K562 (cell line): ENCODE data around the gene TARS2. TPM values are rescaled to one million over a fixed set of nuclear protein-coding genes. Genes with fewer than 3 reads are reported as not detected.

ENCODE experiments used
- ATAC-seq: fragments of 200-7000 bp; cut with Tn5 transposase; 3 replicates; pipeline ENCODE4 v1.9.1; 2020; ENCODE audit warnings: moderate library complexity
- BruUV-seq: library from RNA; stranded (reverse); fragments of 400-500 nt; replicated peaks from 2 replicates; lab custom pipeline; 2021; lab: Mats Ljungman, UMichigan
- CTCF ChIA-PET: fragments of 300-600 bp; formaldehyde crosslinking; extraction: SDS; loops from one replicate; lab custom pipeline; 2021; ENCODE audit warnings: low intra/inter-chr PET ratio; lab: Yijun Ruan, JAX
- POLR2A ChIA-PET: fragments of 300-600, 350-650 bp; sonication (Branson Sonifier 250); formaldehyde crosslinking; extraction: SDS; loops from one replicate; lab custom pipeline; 2021; ENCODE audit warnings: antibody characterized with exemption, inconsistent platforms; lab: Yijun Ruan, JAX
- DNase-seq, 4 experiments: peaks; one replicate each; pipeline versions ENCODE4 v3.0.0 to v3.0.0-alpha.2; 2011 to 2018; ENCODE audit warnings: low spot score in 3 of 4, mixed read lengths in 3 of 4; ENCODE audit errors: extremely low read depth in 1 of 4
- FAIRE-seq: peaks from 2 replicates; lab custom pipeline; 2011; peaks lifted over from hg19 to GRCh38; lab: Jason Lieb, UNC
- H2AFZ ChIP-seq: 2 replicates; pipeline ENCODE4 v1.6.0; 2011; ENCODE audit warnings: low read depth, low read length, control low read depth, inconsistent platforms
- H3K27ac ChIP-seq: fragments of 200-600 bp; 3 replicates; pipeline ENCODE4 v1.8.0; 2011; ENCODE audit warnings: low read depth, mild to moderate bottlenecking, control low read depth, inconsistent platforms, low read length, moderate library complexity, mixed read lengths; ENCODE audit errors: extremely low read depth
- H3K27me3 ChIP-seq, 2 experiments: fragments of 300-600 bp in 1 of 2; 2 replicates in 1 of 2; 3 replicates in 1 of 2; pipeline versions ENCODE4 v1.6.0 to v1.8.0; 2011; ENCODE audit warnings: inconsistent platforms in 2 of 2, low read length in 2 of 2, mild to moderate bottlenecking in 1 of 2, mixed read lengths in 1 of 2, moderate library complexity in 1 of 2; ENCODE audit not compliant: control insufficient read depth in 2 of 2, insufficient read depth in 2 of 2
- H3K36me3 ChIP-seq: fragments of 300-600 bp; 3 replicates; pipeline ENCODE4 v1.8.0; 2011; ENCODE audit warnings: mild to moderate bottlenecking, low read length, inconsistent platforms; ENCODE audit not compliant: control insufficient read depth, insufficient read depth
- H3K4me1 ChIP-seq, 2 experiments: fragments of 200-600 bp in 1 of 2; replicated peaks in 1 of 2; 2 replicates in 1 of 2; 3 replicates in 1 of 2; pipeline versions ENCODE4 v1.5.1 to v1.8.0; 2011; ENCODE audit warnings: inconsistent platforms in 2 of 2, low read length in 2 of 2, mild to moderate bottlenecking in 1 of 2, mixed read lengths in 1 of 2, moderate library complexity in 1 of 2; ENCODE audit not compliant: control insufficient read depth in 2 of 2, insufficient read depth in 2 of 2
- H3K4me2 ChIP-seq: 2 replicates; pipeline ENCODE4 v1.6.1; 2011; ENCODE audit warnings: low read length, control low read depth, inconsistent platforms, mixed read lengths; ENCODE audit not compliant: insufficient read depth
- H3K4me3 ChIP-seq: fragments of 200-600 bp; sonication (generic), shearing (Covaris generic); 2 replicates; pipeline ENCODE4 v1.5.1; 2016; ENCODE audit warnings: control low read depth, inconsistent platforms
- H3K79me2 ChIP-seq: fragments of 200-600 bp; 3 replicates; pipeline ENCODE4 v1.8.0; 2011; ENCODE audit warnings: low read length, inconsistent platforms; ENCODE audit not compliant: control insufficient read depth, insufficient read depth
- H3K9ac ChIP-seq, 2 experiments: 2 replicates each; pipeline versions ENCODE4 v1.6.0 to v1.6.1; 2011; ENCODE audit warnings: low read depth in 2 of 2, low read length in 2 of 2, control low read depth in 1 of 2, inconsistent platforms in 1 of 2, mild to moderate bottlenecking in 1 of 2, mixed read lengths in 1 of 2; ENCODE audit not compliant: insufficient read depth in 1 of 2
- H3K9me1 ChIP-seq: one replicate; pipeline ENCODE4 v1.6.0; 2011; ENCODE audit warnings: inconsistent platforms, mild to moderate bottlenecking, low read length, moderate library complexity; ENCODE audit not compliant: control insufficient read depth, insufficient read depth
- H3K9me3 ChIP-seq: replicated peaks from 2 replicates; pipeline ENCODE4 v1.5.1; 2011; ENCODE audit warnings: low read depth, low read length, inconsistent platforms; ENCODE audit not compliant: control insufficient read depth, insufficient read depth
- H4K20me1 ChIP-seq: replicated peaks from 2 replicates; pipeline ENCODE4 v1.6.1; 2011; ENCODE audit warnings: low read length, inconsistent platforms, mixed read lengths; ENCODE audit not compliant: control insufficient read depth, insufficient read depth
- BRD9 ChIP-seq: fragments of 450-650 bp; IDR thresholded peaks from 2 replicates; pipeline ENCODE4 v1.6.1; 2018; ENCODE audit warnings: low read depth; ENCODE audit not compliant: partially characterized antibody
- FIP1L1 ChIP-seq: fragments of 200-400 bp; formaldehyde crosslinking; IDR thresholded peaks from 2 replicates; pipeline ENCODE4 v1.6.1; 2018; ENCODE audit warnings: mild to moderate bottlenecking, low read depth, low read length; ENCODE audit not compliant: poor library complexity, severe bottlenecking
- FOXA3 ChIP-seq, 2 experiments: fragments of 450-650 bp in 1 of 2; sonication (generic) in 1 of 2; formaldehyde crosslinking; IDR thresholded peaks in 1 of 2; conservative IDR thresholded peaks in 1 of 2; 2 replicates each; pipeline versions ENCODE4 v1.4.0 to v1.8.0; 2020 to 2022; ENCODE audit warnings: mild to moderate bottlenecking in 2 of 2, missing genetic modification reagents in 1 of 2
- HSF4 ChIP-seq: fragments of 250-450 bp; sonication (Bioruptor Pico); IDR thresholded peaks from 2 replicates; pipeline ENCODE4 v2.1.2; 2022; ENCODE audit warnings: mild to moderate bottlenecking, moderate library complexity, borderline replicate concordance
- NFIC ChIP-seq: fragments of 450-650 bp; IDR thresholded peaks from 2 replicates; pipeline ENCODE4 v1.6.1; 2017; ENCODE audit warnings: mild to moderate bottlenecking, inconsistent platforms
- TAF9B ChIP-seq: fragments of 450-650 bp; IDR thresholded peaks from 2 replicates; pipeline ENCODE4 v1.6.1; 2018; ENCODE audit warnings: mild to moderate bottlenecking; ENCODE audit not compliant: partially characterized antibody
- ZNF398 ChIP-seq: fragments of 250-450 bp; sonication (Bioruptor Pico); IDR thresholded peaks from 2 replicates; pipeline ENCODE4 v1.8.0; 2021; ENCODE audit warnings: moderate library complexity, mild to moderate bottlenecking, inconsistent platforms
- ZNF609 ChIP-seq: sonication (generic); formaldehyde crosslinking; IDR thresholded peaks from 2 replicates; pipeline ENCODE4 v1.8.1; 2023; ENCODE audit warnings: missing genetic modification reagents, mild to moderate bottlenecking, borderline replicate concordance
- ZNF764 ChIP-seq: fragments of 250-450 bp; sonication (Bioruptor Pico); IDR thresholded peaks from 2 replicates; pipeline ENCODE4 v1.4.0; 2020; ENCODE audit warnings: low read depth, mild to moderate bottlenecking, moderate library complexity
- WGBS: fragments of 100-300 bp; shearing (Covaris generic); methylation state at CpG from one replicate; pipeline ENCODE4 v1.1.6; 2016; ENCODE audit warnings: low coverage, mixed read lengths; ENCODE audit not compliant: insufficient coverage; ENCODE audit errors: missing lambda C conversion rate; 5-methylcytosine and 5-hydroxymethylcytosine counted together
- in situ Hi-C: fragments of 300-500 bp; cut with MboI; formaldehyde crosslinking; loops from 4 replicates; pipeline ENCODE4 v1.15.0; 2018; ENCODE audit warnings: inconsistent platforms, mixed read lengths
- intact Hi-C: fragments of 100-400 bp; cut with micrococcal nuclease; formaldehyde crosslinking; loops from 2 replicates; pipeline ENCODE4 v1.14.2; 2022
- polyA plus RNA-seq, 8 experiments: library from polyadenylated mRNA; depleted of rRNA in 4 of 8; stranded (reverse) in 5 of 8; unstranded in 3 of 8; fragments of >200 nt; fragmentation: Nextera tagmentation in 2 of 8; fragmentation: Illumina TruSeq in 1 of 8; extraction: Ambion mirVana in 2 of 8; extraction: Trizol in 1 of 8; gene quantifications; 2 replicates each; pipeline versions ENCODE4 v1.2.1 to v1.2.3, GENCODE V29; 2011 to 2014; ENCODE audit warnings: inconsistent platforms in 1 of 8, missing spikeins in 1 of 8
- total RNA-seq, 7 experiments: library from RNA; depleted of rRNA in 6 of 7; stranded (reverse); fragments of >200 nt in 6 of 7; fragmentation: Illumina TruSeq in 2 of 7; extraction: Trizol in 2 of 7; gene quantifications; 2 replicates each; pipeline versions ENCODE4 v1.2.1 to v1.2.3, GENCODE V29; 2011 to 2021; ENCODE audit warnings: low replicate concordance in 1 of 7

TARS2 gene
- total and polyA plus RNA-seq, 9 of the 15 experiments (the other 6 are each of a cell fraction or from before 2014, with no cell fraction given) = 17.0 to 64.2 (median 39.4) TPM

DNA sequence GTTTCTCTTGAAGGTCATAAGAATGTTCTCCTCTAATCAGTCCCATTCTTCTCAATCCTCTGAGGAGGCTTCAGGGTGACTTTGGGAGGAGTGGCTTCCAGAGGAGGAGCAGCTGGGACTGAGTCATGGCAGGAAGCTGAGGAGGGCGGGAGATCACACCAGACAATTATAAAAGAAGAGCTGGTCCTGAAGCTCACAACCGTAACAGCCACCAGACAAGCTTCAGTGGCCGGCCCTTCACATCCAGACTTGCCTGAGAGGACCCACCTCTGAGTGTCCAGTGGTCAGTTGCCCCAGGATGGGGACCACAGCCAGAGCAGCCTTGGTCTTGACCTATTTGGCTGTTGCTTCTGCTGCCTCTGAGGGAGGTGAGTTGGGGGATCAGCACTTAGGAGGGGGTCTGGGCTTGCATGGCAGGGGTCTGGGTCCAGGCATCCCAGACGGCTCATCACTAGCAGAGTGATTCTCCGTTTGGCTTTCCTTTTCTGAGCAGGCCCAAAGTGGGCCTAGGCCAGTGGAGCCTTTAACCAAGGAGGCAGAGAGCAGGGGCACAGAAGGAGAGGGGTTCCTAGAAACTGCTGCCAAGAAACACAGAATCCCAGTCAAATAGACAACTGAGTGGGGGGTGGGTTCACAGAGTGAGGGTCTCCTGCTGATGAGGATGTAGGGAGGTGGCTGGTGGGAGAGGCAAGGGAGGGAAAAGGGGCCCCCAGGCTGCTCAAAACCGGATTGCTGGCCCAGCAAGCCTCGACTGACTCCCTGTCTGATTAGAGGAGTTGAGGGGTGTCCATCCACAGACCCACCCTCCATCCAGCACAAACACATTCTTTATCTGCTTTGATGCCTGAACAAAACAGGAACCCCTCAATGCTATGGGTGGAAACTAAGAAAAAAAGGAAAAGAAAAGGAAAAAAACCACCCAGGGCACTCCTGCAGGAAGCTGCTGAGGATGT, 21.0 kb downstream of the TARS2 start, which contains the start of gene ECM1:
Gene ECM1, plus strand, starts transcription at position 198 of the 953 bp plus-strand sequence. Its CDS starts 101 bp downstream, at position 299.
- Histone ChIP-seq H3K4me3 (peak within 1 kb of the TSS; percentile 38), H3K9me1 (no peaks in the 10 kb centered on the region), H3K4me1 (peaks cover 51 to 52% of the 10 kb centered on the region in 2 experiments), H3K79me2 (peaks cover 12% of the 10 kb centered on the region; the same call in 2 of the 3 replicates), H3K36me3 (peaks cover 59% of the 10 kb centered on the region), H2AFZ (peak within 1 kb of the TSS; percentile 6; the same call in 1 of the 2 replicates), H3K9me3 (no peaks in the 10 kb centered on the region), H3K27ac (peak within 1 kb of the TSS; percentile 82), H3K27me3 (no peaks in the 10 kb centered on the region), H3K4me2 (peak within 1 kb of the TSS; percentile 81), H4K20me1 (no peaks in the 10 kb centered on the region), H3K9ac (peak within 1 kb of the TSS; percentile 64 to 86)
- CTCF ChIA-PET = interaction anchor here (0.6 kb wide), 1 partner anchor 24 kb away, joined by 5 read pairs; no protein-coding TSS in a partner anchor
- TSS peak; percentile 77 for BruUV-seq
- ATAC-seq = peak; percentile 87
- peak; percentile 71 to 91 (median 80) for DNase-seq
- peak; percentile 93 for FAIRE-seq
- in situ Hi-C loops = no loop called here
- 1% methylated on average over 7 of the region's 7 CpGs for WGBS
- POLR2A ChIA-PET = interaction anchor here (0.6 to 2.1 kb wide), 7 partner anchors 9 to 456 kb away, joined by 3 to 6 read pairs (median 3); no protein-coding TSS in a partner anchor
- intact Hi-C loops = loop anchor here (5.0 kb wide), 1 partner anchor 39 kb away; the partner anchor contains the start of gene ADAMTSL4
- TF ChIP-seq BRD9 (no peak), ZNF764 (CRISPR knock-in tag) (no peak), TAF9B (no peak), NFIC (no peak), ZNF398 (CRISPR knock-in tag) (0 out of 2 replicates have a peak, but pooled peaks have one; percentile 15), FOXA3 (CRISPR knock-in tag; conservative IDR thresholded peaks at IDR 0.05 in 1 of 2, IDR thresholded peaks at IDR 0.05 in 1 of 2) (no peak), ZNF609 (CRISPR knock-in tag) (no peak), HSF4 (CRISPR knock-in tag) (no peak), FIP1L1 (no peak)
